Activated gamma-delta T cell (primary cell): Measurements from ENCODE around the gene NFKBIE.
A peak's percentile ranks its signal among the peaks of the same experiment; 100 is the strongest.

Source experiments
- DNase-seq: peaks from one replicate; lab custom pipeline; 2025; lab: John Stamatoyannopoulos, UW

NFKBIE gene

GRCh38 chr6:44225579-44226325, 39.6 kb downstream of the NFKBIE start:
- no peak for DNase-seq

- DNase-seq = no peak
Measured at GRCh38 chr6:44224965-44225305, 40.4 kb downstream of the NFKBIE start.

GRCh38 chr6:44224029-44224964, 41.1 kb downstream of the NFKBIE start:
- DNase-seq = no peak

- DNase-seq = peak; percentile 73
Measured at GRCh38 chr6:44223319-44224028, 41.9 kb downstream of the NFKBIE start, which contains the start of gene SLC29A1. SLC29A1 (plus strand) TSS chr6:44223595; CDS start chr6:44227314, 3,719 bp downstream.

- DNase-seq = no peak
Measured at GRCh38 chr6:44222486-44223318, 42.6 kb downstream of the NFKBIE start.

- DNase-seq = no peak
Measured at GRCh38 chr6:44221961-44222335, 43.4 kb downstream of the NFKBIE start.

- DNase-seq = no peak
Measured at GRCh38 chr6:44221291-44221960, 43.9 kb downstream of the NFKBIE start.

GRCh38 chr6:44220913-44221290, 44.4 kb downstream of the NFKBIE start:
- no peak for DNase-seq

- DNase-seq = no peak
Measured at GRCh38 chr6:44219815-44220784, 45.3 kb downstream of the NFKBIE start.

- no peak for DNase-seq
Measured at GRCh38 chr6:44219053-44219814, 46.1 kb downstream of the NFKBIE start.

GRCh38 chr6:44217332-44218143, 47.8 kb downstream of the NFKBIE start:
- no peak for DNase-seq

- DNase-seq = no peak
Measured at GRCh38 chr6:44216677-44217331, 48.5 kb downstream of the NFKBIE start, which contains the start of gene MYMX. MYMX (plus strand) TSS chr6:44216926; CDS start chr6:44217472, 546 bp downstream.

GRCh38 chr6:44214307-44214706, 51.0 kb downstream of the NFKBIE start:
- no peak for DNase-seq

- no peak for DNase-seq
Measured at GRCh38 chr6:44211284-44211683, 54.1 kb downstream of the NFKBIE start.
